HepG2 (cell line): Measurements from ENCODE around the gene RABGAP1. TPM values are rescaled to one million over a fixed set of nuclear protein-coding genes. Genes with fewer than 3 reads are reported as not detected.
A peak's percentile ranks its signal among the peaks of the same experiment; 100 is the strongest.

ENCODE experiments used
- AHR ChIP-seq: IDR thresholded peaks from 2 replicates; pipeline ENCODE4 v1.6.1; 2018; ENCODE audit warnings: missing genetic modification reagents, missing compliant biosample characterization
- ARID5B ChIP-seq: IDR thresholded peaks from 2 replicates; pipeline ENCODE4 v1.4.0; 2020; ENCODE audit warnings: mild to moderate bottlenecking, missing genetic modification reagents
- ATF3 ChIP-seq: sonication (generic); formaldehyde crosslinking; IDR thresholded peaks from 2 replicates; pipeline ENCODE4 v1.4.0; 2020; ENCODE audit warnings: missing genetic modification reagents
- CHD2 ChIP-seq: IDR thresholded peaks from 2 replicates; pipeline ENCODE4 v1.6.1; 2011; ENCODE audit warnings: low read depth, low read length, improper control_type of control experiment
- CREB1 ChIP-seq, 2 experiments: fragments of 450-650 bp in 1 of 2; IDR thresholded peaks; 2 replicates each; pipeline ENCODE4 v1.6.1; 2016 to 2017; ENCODE audit warnings: control low read depth in 1 of 2, mild to moderate bottlenecking in 1 of 2, missing compliant biosample characterization in 1 of 2, missing genetic modification characterization in 1 of 2
- EZH2 ChIP-seq: conservative IDR thresholded peaks from 2 replicates; pipeline ENCODE4 v1.6.1; 2012; ENCODE audit warnings: mild to moderate bottlenecking, low read depth, low read length, moderate library complexity
- IRF2 ChIP-seq: IDR thresholded peaks from 2 replicates; pipeline ENCODE4 v1.6.1; 2018; ENCODE audit warnings: missing genetic modification reagents, missing compliant biosample characterization
- KLF9 ChIP-seq: IDR thresholded peaks from 2 replicates; pipeline ENCODE4 v1.6.1; 2016; ENCODE audit warnings: low read depth
- KMT2B ChIP-seq: IDR thresholded peaks from 2 replicates; pipeline ENCODE4 v1.6.1; 2016; ENCODE audit warnings: missing genetic modification reagents, missing compliant biosample characterization
- PAX8 ChIP-seq: sonication (generic); formaldehyde crosslinking; IDR thresholded peaks from 2 replicates; pipeline ENCODE4 v1.8.0; 2022; ENCODE audit warnings: mild to moderate bottlenecking, missing genetic modification reagents, borderline replicate concordance
- RBM39 ChIP-seq: fragments of 200-400 bp; formaldehyde crosslinking; IDR thresholded peaks from one replicate; pipeline ENCODE4 v1.6.1; 2018; ENCODE audit warnings: antibody characterized with exemption, mild to moderate bottlenecking, low read depth, low read length; ENCODE audit not compliant: poor library complexity, severe bottlenecking
- REL ChIP-seq: sonication (generic); formaldehyde crosslinking; conservative IDR thresholded peaks from 2 replicates; pipeline ENCODE4 v1.8.0; 2022; ENCODE audit warnings: mild to moderate bottlenecking, missing genetic modification reagents, moderate library complexity
- RFX5 ChIP-seq: IDR thresholded peaks from 2 replicates; pipeline ENCODE4 v1.6.1; 2011; ENCODE audit warnings: low read depth, low read length, improper control_type of control experiment
- RFXANK ChIP-seq: IDR thresholded peaks from 2 replicates; pipeline ENCODE4 v1.6.1; 2016
- SMAD1 ChIP-seq: sonication (generic); formaldehyde crosslinking; IDR thresholded peaks from 2 replicates; pipeline ENCODE4 v1.4.0; 2020; ENCODE audit warnings: missing genetic modification reagents, low read depth, mild to moderate bottlenecking, borderline replicate concordance
- SNAPC5 ChIP-seq: sonication (generic); formaldehyde crosslinking; IDR thresholded peaks from 2 replicates; pipeline ENCODE4 v1.8.1; 2023; ENCODE audit warnings: mild to moderate bottlenecking, missing genetic modification reagents, borderline replicate concordance
- SOX5 ChIP-seq: IDR thresholded peaks from 2 replicates; pipeline ENCODE4 v1.6.1; 2016; ENCODE audit warnings: borderline replicate concordance
- SPEN ChIP-seq: sonication (generic); formaldehyde crosslinking; IDR thresholded peaks from 2 replicates; pipeline ENCODE4 v1.5.1; 2020; ENCODE audit warnings: low read depth, mild to moderate bottlenecking, missing genetic modification reagents
- SRSF1 ChIP-seq: fragments of 200-400 bp; formaldehyde crosslinking; optimal IDR thresholded peaks from 2 replicates; pipeline ENCODE3; 2017; ENCODE audit warnings: mild to moderate bottlenecking, low read depth, low read length, moderate library complexity
- TARDBP ChIP-seq: sonication (generic); formaldehyde crosslinking; IDR thresholded peaks from 2 replicates; pipeline ENCODE4 v1.8.0; 2022; ENCODE audit warnings: mild to moderate bottlenecking, missing genetic modification reagents
- U2AF2 ChIP-seq: fragments of 200-400 bp; formaldehyde crosslinking; IDR thresholded peaks from 2 replicates; pipeline ENCODE4 v1.6.1; 2017; ENCODE audit warnings: low read depth, mild to moderate bottlenecking, low read length
- ZBTB21 ChIP-seq: sonication (generic); formaldehyde crosslinking; IDR thresholded peaks from 2 replicates; pipeline ENCODE4 v1.4.0; 2020; ENCODE audit warnings: missing genetic modification reagents
- ZNF362 ChIP-seq: sonication (generic); formaldehyde crosslinking; IDR thresholded peaks from 2 replicates; pipeline ENCODE4 v1.4.0; 2020; ENCODE audit warnings: missing genetic modification reagents, mild to moderate bottlenecking, borderline replicate concordance
- ZNF550 ChIP-seq: sonication (generic); formaldehyde crosslinking; IDR thresholded peaks from 2 replicates; pipeline ENCODE4 v1.4.0; 2020; ENCODE audit warnings: mild to moderate bottlenecking, missing genetic modification reagents, borderline replicate concordance
- ZNF607 ChIP-seq: sonication (generic); formaldehyde crosslinking; IDR thresholded peaks from 2 replicates; pipeline ENCODE4 v1.5.1; 2020; ENCODE audit warnings: missing genetic modification reagents, mild to moderate bottlenecking, borderline replicate concordance
- polyA plus RNA-seq, 8 experiments: library from polyadenylated mRNA; depleted of rRNA in 3 of 8; stranded (reverse) in 7 of 8; unstranded in 1 of 8; fragments of >200 nt; fragmentation: Illumina TruSeq in 4 of 8; extraction: Trizol in 4 of 8; gene quantifications; 2 replicates each; pipeline versions ENCODE4 v1.2.1 to v1.2.3, GENCODE V29; 2011 to 2016; ENCODE audit warnings: low read depth in 4 of 8, missing spikeins in 1 of 8, mixed read lengths in 1 of 8; ENCODE audit not compliant: insufficient read depth in 1 of 8
- total RNA-seq, 5 experiments: library from RNA; depleted of rRNA; stranded (reverse); fragments of >200 nt; fragmentation: Illumina TruSeq; extraction: Trizol; gene quantifications; 2 replicates each; pipeline ENCODE4 v1.2.3, GENCODE V29; 2016; ENCODE audit warnings: low read depth in 1 of 5

RABGAP1 gene
- total and polyA plus RNA-seq, 2 of the 13 experiments (the other 11 are each of a cell fraction or from before 2014, with no cell fraction given), result 19.1 to 19.3 TPM

- TF ChIP-seq ARID5B (CRISPR knock-in tag), result peak; percentile 53
- peak; percentile 57; the same call in 1 of the 2 replicates for TF ChIP-seq IRF2 (CRISPR knock-in tag)
- TF ChIP-seq PAX8, result no peak
- TF ChIP-seq SMAD1 (CRISPR knock-in tag), result no peak
- TF ChIP-seq RBM39, result no peak
- TF ChIP-seq SNAPC5, result 0 out of 2 replicates have a peak, but pooled peaks have one; percentile 7
- peak; percentile 97 for TF ChIP-seq CHD2
- TF ChIP-seq ZNF607 (CRISPR knock-in tag), result peak; percentile 56; the same call in 1 of the 2 replicates
- no peak for TF ChIP-seq EZH2
- TF ChIP-seq ATF3 (CRISPR knock-in tag), result no peak; the same call in 1 of the 2 replicates
- no peak for TF ChIP-seq RFXANK (CRISPR knock-in tag)
- TF ChIP-seq KLF9, result no peak
- TF ChIP-seq ZBTB21, result no peak
- TF ChIP-seq ZNF362 (CRISPR knock-in tag), result no peak; the same call in 1 of the 2 replicates
- no peak for TF ChIP-seq ZNF550 (CRISPR knock-in tag)
- no peak for TF ChIP-seq RFX5
- peak; percentile 29; the same call in 1 of the 2 replicates for TF ChIP-seq CREB1 (IDR thresholded peaks at IDR 0.05)
- peak; percentile 87 for TF ChIP-seq CREB1 (CRISPR knock-in tag; IDR thresholded peaks at IDR 0.05)
- no peak for TF ChIP-seq U2AF2
- peak; percentile 93 for TF ChIP-seq SPEN (CRISPR knock-in tag)
- TF ChIP-seq SOX5 (CRISPR knock-in tag), result no peak; the same call in 1 of the 2 replicates
- peak; percentile 58 for TF ChIP-seq AHR (CRISPR knock-in tag)
- peak; percentile 44 for TF ChIP-seq SRSF1
- no peak for TF ChIP-seq REL (CRISPR knock-in tag)
- peak; percentile 85 for TF ChIP-seq KMT2B (CRISPR knock-in tag)
- peak; percentile 48; the same call in 1 of the 2 replicates for TF ChIP-seq TARDBP (CRISPR knock-in tag)
Measured at GRCh38 chr9:122904823-122905710, 35.8 kb upstream of the RABGAP1 start, which contains the start of gene RC3H2 (continued).
